Activated T-cell treated with anti-CD3 and anti-CD28 coated beads, Interleukin-2, amount 50 U/mL, for 4 hours (primary cell): ENCODE results near the gene TENM4. TPM values are rescaled to one million over a fixed set of nuclear protein-coding genes. Genes with fewer than 3 reads are reported as not detected.

Experiments used
- ATAC-seq, 2 donors: fragments of 200-7000 bp; cut with Tn5 transposase; one replicate each; pipeline ENCODE4 v1.10.0; 2021
- DNase-seq: peaks from one replicate; pipeline ENCODE4 v3.0.0-alpha.2; 2020
- H3K27me3 Mint-ChIP-seq: one replicate; pipeline ENCODE4 v1.8.0; 2021; ENCODE audit warnings: low read depth, mixed read lengths
- H3K36me3 Mint-ChIP-seq: one replicate; pipeline ENCODE4 v1.8.0; 2022; ENCODE audit warnings: mixed read lengths; ENCODE audit not compliant: insufficient read depth
- H3K4me1 Mint-ChIP-seq: one replicate; pipeline ENCODE4 v1.8.0; 2021; ENCODE audit warnings: low read depth, mixed read lengths
- H3K4me3 Mint-ChIP-seq: one replicate; pipeline ENCODE4 v1.8.0; 2021; ENCODE audit warnings: mild to moderate bottlenecking, moderate library complexity, mixed read lengths
- H3K9me3 Mint-ChIP-seq: one replicate; pipeline ENCODE4 v1.8.0; 2021; ENCODE audit warnings: mixed read lengths
- total RNA-seq, 3 donors: library from RNA; stranded (reverse); gene quantifications; one replicate each; pipeline ENCODE4 v1.2.1, GENCODE V29; 2021

Gene TENM4
- total RNA-seq, 3 donors from 2014 or later, result 0.10 to 0.30 TPM; not detected in 1

GRCh38 chr11:79170321-79170720, 270.5 kb downstream of the TENM4 start:
- DNase-seq (no peak), ATAC-seq (no peak)
- Mint-ChIP-seq H3K4me3 (no peak overlapping the region), H3K9me3 (no peaks in the 10 kb centered on the region), H3K36me3 (no peaks in the 10 kb centered on the region), H3K27me3 (peaks cover 3% of the 10 kb centered on the region), H3K4me1 (no peaks in the 10 kb centered on the region)

GRCh38 chr11:79168530-79169110, 272.2 kb downstream of the TENM4 start:
- Mint-ChIP-seq H3K9me3 (no peaks in the 10 kb centered on the region), H3K4me1 (no peaks in the 10 kb centered on the region), H3K4me3 (no peak overlapping the region), H3K36me3 (no peaks in the 10 kb centered on the region), H3K27me3 (peaks cover 3% of the 10 kb centered on the region)
- DNase-seq, result no peak
- no peak for ATAC-seq

DNA sequence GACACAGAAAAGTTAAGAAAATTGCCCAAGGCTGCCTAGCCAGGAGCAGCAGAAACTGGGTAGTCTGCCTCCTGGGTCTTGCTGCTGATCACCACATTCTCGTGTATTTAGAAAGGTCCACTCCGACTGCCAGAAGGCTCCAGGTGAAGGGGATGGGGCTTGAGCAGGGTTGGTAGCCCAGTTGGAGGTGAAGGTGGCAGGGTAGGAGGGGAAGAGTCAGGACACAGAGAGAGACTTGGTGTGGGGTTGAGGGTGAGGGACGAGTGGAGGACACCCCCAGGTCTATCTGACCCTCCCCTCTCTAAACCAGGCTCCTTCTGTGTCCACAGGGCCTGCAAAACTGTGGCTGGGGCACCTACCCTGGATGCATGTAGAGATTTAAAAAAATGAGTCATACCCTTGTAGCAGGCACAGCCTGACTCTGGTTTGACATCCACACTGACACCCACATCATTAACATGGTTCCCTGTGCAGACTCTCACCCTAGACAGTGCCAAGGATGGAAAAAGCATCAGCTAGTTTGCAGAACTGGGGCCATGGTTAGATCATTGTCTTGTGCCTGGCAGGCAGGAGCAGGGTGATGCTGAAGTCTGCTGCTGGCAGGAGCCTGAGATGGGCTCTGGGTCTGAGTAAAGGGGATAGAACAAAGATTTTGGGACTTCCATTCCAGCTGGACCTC, 273.2 kb downstream of the TENM4 start:
- Mint-ChIP-seq H3K9me3 (no peaks in the 10 kb centered on the region), H3K27me3 (peaks cover 3% of the 10 kb centered on the region), H3K4me1 (no peaks in the 10 kb centered on the region), H3K4me3 (no peak overlapping the region), H3K36me3 (no peaks in the 10 kb centered on the region)
- no peak for DNase-seq
- no peak for ATAC-seq

GRCh38 chr11:79165908-79166307, 274.9 kb downstream of the TENM4 start:
- Mint-ChIP-seq H3K36me3 (no peaks in the 10 kb centered on the region), H3K4me3 (no peak overlapping the region), H3K9me3 (no peaks in the 10 kb centered on the region), H3K27me3 (peaks cover 3% of the 10 kb centered on the region), H3K4me1 (no peaks in the 10 kb centered on the region)
- ATAC-seq (no peak), DNase-seq (no peak)

DNA sequence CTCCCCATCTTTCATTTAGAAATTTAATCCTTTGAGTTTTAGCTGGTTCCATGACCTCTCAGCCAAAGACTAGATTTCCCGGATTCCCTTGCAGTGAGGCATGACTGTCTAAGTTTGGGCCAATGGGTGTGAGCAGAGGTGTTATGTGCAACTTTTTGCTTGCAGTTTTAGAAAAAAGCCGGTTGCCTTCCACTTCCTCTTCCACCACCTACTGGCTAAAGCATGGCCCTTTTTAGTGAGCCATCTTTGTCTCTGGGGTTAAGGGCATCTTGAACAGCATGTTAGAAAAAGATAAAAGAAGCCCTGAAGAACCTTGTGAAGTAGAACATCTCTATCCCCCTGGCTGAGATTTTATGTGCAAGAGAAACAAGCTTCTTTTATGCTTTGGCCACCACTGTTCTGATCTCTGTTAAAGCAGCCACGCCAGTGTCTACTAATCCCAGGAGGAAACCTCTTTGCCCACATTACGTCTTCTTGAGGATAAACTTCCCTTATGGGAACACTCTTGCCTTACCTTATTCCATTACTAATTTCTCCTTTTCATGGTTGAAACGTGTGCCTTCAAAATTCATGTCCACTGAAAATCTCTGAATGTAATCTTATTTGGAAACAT, 279.9 kb downstream of the TENM4 start:
- Mint-ChIP-seq H3K4me3 (no peak overlapping the region), H3K27me3 (peaks cover 4% of the 10 kb centered on the region), H3K36me3 (no peaks in the 10 kb centered on the region), H3K9me3 (no peaks in the 10 kb centered on the region), H3K4me1 (no peaks in the 10 kb centered on the region)
- ATAC-seq (no peak), DNase-seq (no peak)

DNA sequence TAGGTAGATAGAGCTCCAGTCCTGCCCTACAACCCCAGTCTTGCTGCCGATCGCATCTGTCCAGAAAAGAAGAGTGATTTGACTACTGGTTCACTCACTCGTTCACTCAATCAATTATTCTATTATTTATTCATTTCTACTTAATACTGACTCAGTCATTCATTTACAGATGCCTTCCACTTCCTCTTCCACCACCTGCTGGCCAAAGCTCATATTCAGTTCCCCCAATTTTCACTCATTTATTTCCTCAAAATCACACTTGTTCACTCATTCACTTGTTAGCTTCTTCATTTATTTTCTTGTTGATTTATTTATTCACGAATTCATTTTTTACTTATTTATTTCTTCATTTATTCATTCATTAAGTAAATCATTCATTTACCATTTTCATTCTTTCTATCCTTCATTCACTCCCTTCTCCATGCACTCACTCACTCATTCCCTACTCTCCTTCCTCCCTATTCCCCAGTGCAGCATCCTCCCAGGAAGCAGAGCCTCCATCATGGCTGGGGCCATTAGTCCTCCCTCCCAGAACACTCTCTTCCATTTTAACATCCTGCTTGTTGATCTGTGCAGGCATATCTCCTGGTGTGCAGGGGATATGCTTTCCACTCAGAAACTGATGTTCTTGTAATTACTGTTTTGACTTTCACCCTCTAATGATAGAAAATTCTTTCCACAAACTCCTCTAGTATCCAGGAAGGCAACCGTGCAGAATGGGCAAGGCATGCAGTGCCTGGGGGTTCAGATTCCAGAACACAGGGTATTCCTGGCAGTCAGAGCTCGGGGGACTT, 281.0 kb downstream of the TENM4 start:
- ATAC-seq (no peak), DNase-seq (no peak)
- no peaks in the 10 kb centered on the region for H3K36me3 Mint-ChIP-seq

GRCh38 chr11:79157738-79158137, 283.1 kb downstream of the TENM4 start:
- Mint-ChIP-seq H3K27me3 (peaks cover 4% of the 10 kb centered on the region), H3K9me3 (no peaks in the 10 kb centered on the region), H3K4me1 (no peaks in the 10 kb centered on the region), H3K36me3 (no peaks in the 10 kb centered on the region), H3K4me3 (no peak overlapping the region)
- no peak for DNase-seq
- ATAC-seq, result no peak

More for the DNA sequence above, 281.0 kb downstream of the TENM4 start:
- H3K9me3 Mint-ChIP-seq, result no peaks in the 10 kb centered on the region
- H3K27me3 Mint-ChIP-seq, result peaks cover 4% of the 10 kb centered on the region
- H3K4me3 Mint-ChIP-seq, result no peak overlapping the region
- no peaks in the 10 kb centered on the region for H3K4me1 Mint-ChIP-seq

GRCh38 chr11:79156031-79156430, 284.8 kb downstream of the TENM4 start:
- DNase-seq (no peak), ATAC-seq (no peak)
- Mint-ChIP-seq H3K4me3 (no peak overlapping the region), H3K27me3 (peaks cover 4% of the 10 kb centered on the region), H3K9me3 (no peaks in the 10 kb centered on the region), H3K36me3 (no peaks in the 10 kb centered on the region), H3K4me1 (no peaks in the 10 kb centered on the region)

DNA sequence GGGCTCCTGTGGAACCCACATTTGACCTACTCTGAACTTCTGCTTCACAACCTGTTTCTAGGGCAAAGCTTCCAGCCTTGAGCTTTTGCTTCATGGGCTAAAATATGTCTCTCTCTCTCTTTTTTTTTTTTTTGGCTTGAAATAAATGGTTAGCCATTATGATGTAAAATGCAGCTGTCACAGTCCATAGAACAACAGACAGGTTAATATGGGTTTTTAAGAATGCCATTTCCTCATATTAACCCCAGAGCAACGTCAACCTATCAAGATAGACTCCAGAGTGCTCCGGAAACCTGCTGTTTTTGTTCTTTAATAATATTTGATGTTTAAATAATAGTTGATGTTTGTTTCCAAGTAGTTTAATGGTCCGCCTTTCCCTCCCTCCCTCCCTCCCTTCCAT, 285.6 kb downstream of the TENM4 start:
- H3K4me1 Mint-ChIP-seq, result no peaks in the 10 kb centered on the region
- ATAC-seq (no peak), DNase-seq (no peak)
- H3K4me3 Mint-ChIP-seq, result no peak overlapping the region
- H3K9me3 Mint-ChIP-seq, result no peaks in the 10 kb centered on the region
- H3K36me3 Mint-ChIP-seq, result no peaks in the 10 kb centered on the region
- H3K27me3 Mint-ChIP-seq, result peaks cover 4% of the 10 kb centered on the region

GRCh38 chr11:79152511-79152910, 288.3 kb downstream of the TENM4 start:
- no peaks in the 10 kb centered on the region for H3K4me1 Mint-ChIP-seq
- no peak overlapping the region for H3K4me3 Mint-ChIP-seq
- no peaks in the 10 kb centered on the region for H3K27me3 Mint-ChIP-seq
- no peaks in the 10 kb centered on the region for H3K36me3 Mint-ChIP-seq
- ATAC-seq, result no peak
- no peaks in the 10 kb centered on the region for H3K9me3 Mint-ChIP-seq
- DNase-seq, result no peak

- Mint-ChIP-seq H3K36me3 (no peaks in the 10 kb centered on the region), H3K4me1 (no peaks in the 10 kb centered on the region), H3K9me3 (no peaks in the 10 kb centered on the region), H3K27me3 (no peaks in the 10 kb centered on the region), H3K4me3 (no peak overlapping the region)
- ATAC-seq (no peak), DNase-seq (no peak)
These were observed 289.4 kb downstream of the TENM4 start for GRCh38 chr11:79151396-79151795.

DNA sequence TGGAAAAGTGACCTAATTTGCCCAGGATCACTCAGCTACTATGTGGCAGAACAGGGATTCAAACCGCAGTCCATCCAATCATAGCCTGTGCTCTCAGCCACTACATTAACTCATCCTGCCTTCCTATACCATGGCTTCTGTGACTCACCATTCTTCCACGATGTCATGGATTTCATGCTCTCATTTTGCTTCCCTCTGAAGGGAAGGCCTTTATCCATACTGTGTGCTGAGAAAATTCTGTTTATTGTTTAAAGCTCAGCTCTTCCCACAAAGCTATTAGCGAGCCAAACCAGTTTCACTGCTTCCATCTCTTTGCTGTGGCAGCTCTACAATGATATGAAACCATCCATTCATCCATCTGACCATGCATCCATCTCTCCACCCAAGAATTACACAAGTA, 289.9 kb downstream of the TENM4 start:
- H3K9me3 Mint-ChIP-seq, result no peaks in the 10 kb centered on the region
- H3K4me3 Mint-ChIP-seq, result no peak overlapping the region
- H3K36me3 Mint-ChIP-seq, result no peaks in the 10 kb centered on the region
- no peaks in the 10 kb centered on the region for H3K4me1 Mint-ChIP-seq
- no peaks in the 10 kb centered on the region for H3K27me3 Mint-ChIP-seq
- ATAC-seq (no peak), DNase-seq (no peak)

DNA sequence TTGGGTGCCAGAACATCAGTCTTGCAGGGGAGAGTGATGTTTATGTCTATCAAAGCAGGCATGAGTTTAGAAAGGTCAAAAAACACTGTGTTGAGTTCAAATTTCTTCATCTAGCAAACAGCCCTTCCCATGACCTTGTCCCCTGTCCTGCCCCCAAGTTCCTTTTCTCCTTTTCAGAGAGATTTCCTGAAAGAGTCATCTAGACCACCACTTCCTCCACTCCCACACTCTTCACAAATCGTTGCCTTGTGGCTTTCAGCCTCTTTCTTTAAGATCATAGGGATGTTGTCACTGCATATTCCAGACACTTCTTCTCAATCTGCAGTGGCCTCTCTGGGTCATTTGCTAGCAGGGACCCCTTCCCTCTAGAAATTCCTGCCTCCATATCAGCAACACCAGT, 290.5 kb downstream of the TENM4 start:
- H3K27me3 Mint-ChIP-seq, result no peaks in the 10 kb centered on the region
- ATAC-seq (no peak), DNase-seq (no peak)
- no peaks in the 10 kb centered on the region for H3K9me3 Mint-ChIP-seq
- no peaks in the 10 kb centered on the region for H3K36me3 Mint-ChIP-seq
- no peaks in the 10 kb centered on the region for H3K4me1 Mint-ChIP-seq
- no peak overlapping the region for H3K4me3 Mint-ChIP-seq

- Mint-ChIP-seq H3K4me3 (no peak overlapping the region), H3K9me3 (no peaks in the 10 kb centered on the region), H3K4me1 (no peaks in the 10 kb centered on the region), H3K27me3 (no peaks in the 10 kb centered on the region), H3K36me3 (no peaks in the 10 kb centered on the region)
- no peak for ATAC-seq
- DNase-seq, result no peak
These were observed 293.1 kb downstream of the TENM4 start for GRCh38 chr11:79147731-79148130.
